ENCODE results near the gene SPRTN. TPM values are rescaled to one million over a fixed set of nuclear protein-coding genes. Genes with fewer than 3 reads are reported as not detected.

SPRTN gene
- total RNA-seq, 4 donors from 2014 or later: 12.1 to 33.4 (median 16.7) TPM

GRCh38 chr1:231359113-231359512 lies 21.0 kb downstream of the SPRTN start:
- Histone ChIP-seq H3K4me1 (peaks cover 0 to 15% (median 0%) of the 10 kb centered on the region in 4 donors), H3K36me3 (peaks cover 0 to 11% (median 0%) of the 10 kb centered on the region in 3 donors), H3K27me3 (no peaks in the 10 kb centered on the region), H3K27ac (no peak overlapping the region), H3K9me3 (no peaks in the 10 kb centered on the region), H3K4me3 (no peak overlapping the region)
- 75% methylated on average over 6 of the region's 6 CpGs for WGBS, 2 donors
- peak in 1 of 2 donors; percentile 68 for DNase-seq (ENCODE audit: low spot score in 2 of 2)
- TF ChIP-seq EP300 (IDR thresholded peaks at IDR 0.05): peak in 1 of 2 donors; percentile 87
- TF ChIP-seq POLR2A (IDR thresholded peaks at IDR 0.05): no peak
- TF ChIP-seq CTCF (IDR thresholded peaks at IDR 0.05): no peak

GRCh38 chr1:231362325-231362724 lies 24.2 kb downstream of the SPRTN start:
- H3K36me3 ChIP-seq: peaks cover 0 to 37% (median 0%) of the 10 kb centered on the region in 3 donors
- TF ChIP-seq EP300 (IDR thresholded peaks at IDR 0.05): no peak
- no peak for TF ChIP-seq POLR2A (IDR thresholded peaks at IDR 0.05)
- no peak for TF ChIP-seq CTCF (IDR thresholded peaks at IDR 0.05)
- WGBS, 2 donors: 61 to 88% methylated on average over 1 of the region's 1 CpG

DNA sequence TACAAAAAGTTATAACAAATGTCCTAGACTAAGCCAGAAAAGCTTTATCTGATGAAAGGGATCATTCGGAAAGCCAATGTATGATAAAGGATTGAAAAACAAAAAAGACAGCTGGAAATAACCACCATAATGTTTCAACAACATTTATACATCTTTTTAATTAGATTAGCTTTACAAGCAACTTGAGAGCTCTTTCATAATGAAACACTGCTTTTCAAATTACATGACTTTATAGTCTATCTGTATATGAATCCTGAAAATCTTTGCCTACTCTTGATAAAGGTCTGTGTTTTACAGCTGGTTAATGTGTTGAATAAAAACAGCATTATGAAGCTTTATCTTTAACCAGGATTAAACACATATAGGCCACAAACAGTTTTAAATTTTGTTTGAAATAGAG lies 25.5 kb downstream of the SPRTN start:
- Histone ChIP-seq H3K9me3 (no peaks in the 10 kb centered on the region), H3K27me3 (no peaks in the 10 kb centered on the region), H3K36me3 (peaks cover 0 to 47% (median 0%) of the 10 kb centered on the region in 3 donors), H3K27ac (no peak overlapping the region), H3K4me1 (peaks cover 0 to 6% (median 0%) of the 10 kb centered on the region in 4 donors), H3K4me3 (no peak overlapping the region)
- TF ChIP-seq EP300 (IDR thresholded peaks at IDR 0.05): no peak
- no peak for TF ChIP-seq POLR2A (IDR thresholded peaks at IDR 0.05)
- TF ChIP-seq CTCF (IDR thresholded peaks at IDR 0.05): no peak
- DNase-seq (ENCODE audit: low spot score in 2 of 2): no peak
- 88 to 89% methylated on average over 1 of the region's 1 CpG for WGBS, 2 donors

More at GRCh38 chr1:231362325-231362724, 24.2 kb downstream of the SPRTN start:
- no peak overlapping the region for H3K27ac ChIP-seq
- H3K27me3 ChIP-seq: no peaks in the 10 kb centered on the region
- H3K4me3 ChIP-seq: no peak overlapping the region
- no peak for DNase-seq (ENCODE audit: low spot score in 2 of 2)
- H3K9me3 ChIP-seq: no peaks in the 10 kb centered on the region
- peaks cover 0 to 15% (median 0%) of the 10 kb centered on the region in 4 donors for H3K4me1 ChIP-seq

DNA sequence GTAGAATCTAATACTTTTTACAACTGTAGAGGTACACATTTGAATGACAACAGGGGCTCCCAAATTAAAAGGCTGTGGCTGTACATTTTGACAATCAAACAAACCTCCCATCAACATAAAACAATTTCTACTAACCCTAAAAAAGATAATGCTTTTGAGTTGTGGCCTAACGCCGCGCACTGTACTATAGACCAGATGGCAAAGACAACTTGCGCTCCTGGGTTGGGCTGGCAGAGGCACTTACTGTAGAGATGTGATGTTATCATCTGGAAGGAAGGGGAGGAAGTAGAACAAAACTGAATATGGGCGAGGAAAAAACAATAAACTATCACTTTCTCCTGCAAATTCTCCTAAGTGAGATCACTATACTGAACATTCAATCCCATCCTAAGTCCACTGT lies 26.1 kb downstream of the SPRTN start:
- Histone ChIP-seq H3K27ac (no peak overlapping the region), H3K27me3 (no peaks in the 10 kb centered on the region), H3K36me3 (peaks cover 0 to 53% (median 0%) of the 10 kb centered on the region in 3 donors), H3K4me1 (peaks cover 0 to 7% (median 0%) of the 10 kb centered on the region in 4 donors), H3K9me3 (no peaks in the 10 kb centered on the region), H3K4me3 (no peak overlapping the region)
- DNase-seq (ENCODE audit: low spot score in 2 of 2): no peak
- WGBS, 2 donors: 92% methylated on average over 5 of the region's 5 CpGs
- TF ChIP-seq EP300 (IDR thresholded peaks at IDR 0.05) (no peak), CTCF (IDR thresholded peaks at IDR 0.05) (no peak)

- H3K27ac ChIP-seq: no peak overlapping the region
- no peaks in the 10 kb centered on the region for H3K9me3 ChIP-seq
- H3K4me1 ChIP-seq: peaks cover 0 to 4% (median 0%) of the 10 kb centered on the region in 4 donors
- WGBS, 2 donors: 67 to 76% methylated on average over 3 of the region's 3 CpGs
- H3K36me3 ChIP-seq: peaks cover 0 to 57% (median 0%) of the 10 kb centered on the region in 3 donors
- TF ChIP-seq POLR2A (IDR thresholded peaks at IDR 0.05): no peak
- TF ChIP-seq CTCF (IDR thresholded peaks at IDR 0.05): no peak
- no peak for TF ChIP-seq EP300 (IDR thresholded peaks at IDR 0.05)
- no peaks in the 10 kb centered on the region for H3K27me3 ChIP-seq
- DNase-seq (ENCODE audit: low spot score in 2 of 2): no peak
- no peak overlapping the region for H3K4me3 ChIP-seq
Measured at GRCh38 chr1:231369282-231369681, 31.2 kb downstream of the SPRTN start.

All from tibial nerve (tissue), 4 donors.